Stomach (tissue), 9 donors: ENCODE measurements around the gene UXS1. TPM values are rescaled to one million over a fixed set of nuclear protein-coding genes. Genes with fewer than 3 reads are reported as not detected.

ENCODE experiments used
- DNase-seq, 2 donors: peaks; one replicate each; pipeline versions ENCODE4 v3.0.0 to v3.0.0-alpha.2; 2013 to 2019
- H3K27ac ChIP-seq, 5 donors: fragments of 200-600 bp in 4 of 5; sonication (generic) in 4 of 5; one replicate each; pipeline ENCODE4 v1.5.1; 2013 to 2019; ENCODE audit warnings: mild to moderate bottlenecking in 1 of 5, moderate library complexity in 1 of 5
- H3K27me3 ChIP-seq, 3 donors: fragments of 200-600 bp; sonication (generic); one replicate each; pipeline ENCODE4 v1.5.1; 2017 to 2019; ENCODE audit warnings: mixed run types in 1 of 3
- H3K36me3 ChIP-seq, 4 donors: fragments of 200-600 bp; sonication (generic); 1 replicate in 3 of 4; 2 replicates in 1 of 4; pipeline ENCODE4 v1.5.1; 2016 to 2019
- H3K4me1 ChIP-seq, 4 donors: fragments of 200-600 bp; sonication (generic); one replicate each; pipeline ENCODE4 v1.5.1; 2016 to 2019
- H3K4me3 ChIP-seq, 4 donors: fragments of 200-600 bp; sonication (generic) in 3 of 4; one replicate each; pipeline ENCODE4 v1.5.1; 2016 to 2019; ENCODE audit warnings: mild to moderate bottlenecking in 1 of 4
- H3K9me3 ChIP-seq, 4 donors: fragments of 200-600 bp; sonication (generic); one replicate each; pipeline ENCODE4 v1.5.1; 2016 to 2019
- CTCF ChIP-seq, 7 experiments: fragments of 450-650 bp in 4 of 7; fragments of 200-600 bp in 3 of 7; sonication (generic) in 3 of 7; IDR thresholded peaks; one replicate each; pipeline ENCODE4 v1.5.1; 2016 to 2019; ENCODE audit warnings: antibody characterized with exemption in 7 of 7, control low read depth in 2 of 7, mild to moderate bottlenecking in 1 of 7
- EP300 ChIP-seq: sonication (generic); formaldehyde crosslinking; IDR thresholded peaks from one replicate; pipeline ENCODE4 v1.6.1; 2017; ENCODE audit warnings: antibody characterized with exemption
- POLR2A ChIP-seq, 4 donors: fragments of 450-650 bp; IDR thresholded peaks; one replicate each; pipeline ENCODE4 v1.6.1; 2016; ENCODE audit warnings: antibody characterized with exemption in 4 of 4, control low read depth in 2 of 4, mild to moderate bottlenecking in 1 of 4, moderate library complexity in 1 of 4
- POLR2AphosphoS5 ChIP-seq, 3 donors: sonication (generic); formaldehyde crosslinking; IDR thresholded peaks; one replicate each; pipeline ENCODE4 v1.6.1; 2016; ENCODE audit warnings: antibody characterized with exemption in 3 of 3
- WGBS, 5 donors: extraction: QIAGEN DNeasy Blood & Tissue Kit in 3 of 5; methylation state at CpG; one replicate each; pipeline versions ENCODE4 v1.1.5 to v1.1.7; 2013 to 2018; 5-methylcytosine and 5-hydroxymethylcytosine counted together
- intact Hi-C: fragments of 100-400 bp; cut with DNase I; formaldehyde crosslinking; loops from one replicate; pipeline ENCODE4 v1.15.1; 2023; ENCODE audit warnings: low total_unique reads
- polyA plus RNA-seq, 3 donors: library from polyadenylated mRNA; stranded (reverse); fragments of 200-250 nt; gene quantifications; one replicate each; pipeline ENCODE4 v1.2.3, GENCODE V29; 2013
- total RNA-seq, 5 donors: library from RNA; depleted of rRNA; stranded (reverse); fragments of >200 nt; gene quantifications; one replicate each; pipeline versions ENCODE4 v1.1.0 to v1.2.3, GENCODE V29; 2014 to 2016
- donor health status: healthy with polysubstance abuse.
- donor health status: Bipolar disorder and iron deficiency.
- donor health status: healthy.

UXS1 gene
- total and polyA plus RNA-seq, 8 donors: 7.0 to 111 (median 16.8) TPM

- no peaks in the 10 kb centered on the region for H3K9me3 ChIP-seq
- H3K4me3 ChIP-seq: no peak overlapping the region
- 50 to 84% (median 78%) methylated on average over 5 of the region's 5 CpGs for WGBS, 5 donors
- intact Hi-C loops: loop anchor here (10.0 kb wide), 1 partner anchor 79 kb away; the partner anchor contains the start of gene UXS1
- TF ChIP-seq EP300: no peak
- TF ChIP-seq POLR2AphosphoS5 (IDR thresholded peaks at IDR 0.05): no peak
- no peak for TF ChIP-seq CTCF (IDR thresholded peaks at IDR 0.05)
- no peak for TF ChIP-seq POLR2A (IDR thresholded peaks at IDR 0.05)
- no peak overlapping the region for H3K27ac ChIP-seq
- no peak for DNase-seq
- peaks cover 13 to 58% (median 37%) of the 10 kb centered on the region in 4 donors for H3K36me3 ChIP-seq
- H3K4me1 ChIP-seq: peaks cover 13 to 32% (median 27%) of the 10 kb centered on the region in 4 donors
- no peaks in the 10 kb centered on the region for H3K27me3 ChIP-seq
These were observed 77.9 kb downstream of the UXS1 start for GRCh38 chr2:106116248-106116647.

DNA sequence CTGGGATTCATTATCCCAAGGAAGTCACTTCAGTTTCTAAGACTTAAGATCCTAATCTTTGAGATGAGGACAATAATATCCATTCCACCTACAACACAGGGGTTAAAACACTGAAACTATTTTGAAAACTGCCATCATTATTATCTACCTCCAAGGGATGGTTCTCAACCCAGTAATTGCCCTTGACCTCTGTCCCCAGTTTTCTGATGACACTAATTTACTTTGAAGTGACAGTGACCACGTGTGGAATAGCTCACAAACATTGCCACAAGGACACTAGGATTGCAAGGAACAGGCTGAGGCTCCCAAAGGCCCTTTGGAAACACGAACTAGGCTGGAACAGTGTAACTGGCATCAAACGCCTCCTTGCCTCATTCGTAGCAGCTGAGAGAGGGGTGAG, 78.4 kb downstream of the UXS1 start:
- intact Hi-C loops: loop anchor here (10.0 kb wide), 1 partner anchor 79 kb away; the partner anchor contains the start of gene UXS1
- Histone ChIP-seq H3K9me3 (no peaks in the 10 kb centered on the region), H3K27ac (no peak overlapping the region), H3K27me3 (no peaks in the 10 kb centered on the region), H3K4me1 (peaks cover 13 to 32% (median 27%) of the 10 kb centered on the region in 4 donors), H3K4me3 (no peak overlapping the region), H3K36me3 (peaks cover 19 to 58% (median 39%) of the 10 kb centered on the region in 4 donors)
- WGBS, 5 donors: 88 to 96% (median 91%) methylated on average over 4 of the region's 4 CpGs
- no peak for TF ChIP-seq POLR2AphosphoS5 (IDR thresholded peaks at IDR 0.05)
- TF ChIP-seq EP300: no peak
- TF ChIP-seq CTCF (IDR thresholded peaks at IDR 0.05): no peak
- TF ChIP-seq POLR2A (IDR thresholded peaks at IDR 0.05): no peak
- DNase-seq: no peak

DNA sequence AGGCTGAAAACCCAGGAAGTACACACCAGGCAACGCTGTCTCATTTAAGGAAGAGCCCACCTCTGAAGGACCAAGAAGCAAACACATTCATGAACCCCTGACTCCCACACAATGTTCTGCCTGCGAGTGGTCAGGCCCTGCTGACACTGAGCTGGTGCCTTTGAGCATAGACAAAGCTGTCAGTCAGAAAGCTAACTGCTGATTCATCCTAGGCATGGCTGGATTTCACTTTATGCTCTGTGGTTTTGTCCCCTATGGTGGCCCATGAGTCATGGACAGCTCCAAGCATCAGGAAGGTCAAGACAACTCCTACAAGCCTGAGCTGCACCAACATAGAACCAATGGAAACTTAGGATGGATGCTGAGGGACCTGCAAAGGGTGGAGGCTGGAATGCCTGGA, 78.9 kb downstream of the UXS1 start:
- Histone ChIP-seq H3K9me3 (no peaks in the 10 kb centered on the region), H3K4me3 (no peak overlapping the region), H3K27me3 (no peaks in the 10 kb centered on the region), H3K4me1 (peaks cover 13 to 32% (median 27%) of the 10 kb centered on the region in 4 donors), H3K27ac (peak overlapping the region in 3 of 5 donors; percentile 79 to 85 (median 84)), H3K36me3 (peaks cover 23 to 58% (median 39%) of the 10 kb centered on the region in 4 donors)
- TF ChIP-seq POLR2AphosphoS5 (IDR thresholded peaks at IDR 0.05) (peak in 1 of 3 donors; percentile 16), CTCF (IDR thresholded peaks at IDR 0.05) (no peak)
- intact Hi-C loops: loop anchor here (10.0 kb wide), 1 partner anchor 80 kb away; the partner anchor contains the start of gene UXS1
- DNase-seq: no peak
- 83 to 92% (median 88%) methylated on average over 2 of the region's 2 CpGs; no CpG with 5 or more reads in 1 of the 5 donors for WGBS, 5 donors

DNA sequence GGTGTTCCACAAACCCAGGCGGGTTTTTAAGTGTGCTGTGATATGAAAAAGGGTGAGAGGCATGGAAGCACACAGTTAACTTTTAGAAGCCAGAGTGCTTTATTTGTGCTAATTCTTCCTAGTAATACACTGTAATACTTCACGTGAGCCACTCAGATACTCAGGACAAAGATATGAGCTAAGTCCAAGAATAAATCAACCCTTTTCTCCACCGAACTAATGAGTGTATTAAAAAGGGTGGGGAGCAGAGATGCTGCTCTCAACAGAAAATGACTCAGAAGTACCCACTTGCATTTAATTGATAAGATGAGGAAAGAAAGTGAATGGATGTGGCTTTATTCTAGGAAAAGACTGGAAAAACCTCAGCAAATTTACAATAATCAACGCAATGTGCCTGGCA, 79.9 kb downstream of the UXS1 start:
- Histone ChIP-seq H3K27me3 (no peaks in the 10 kb centered on the region), H3K9me3 (no peaks in the 10 kb centered on the region), H3K4me3 (no peak overlapping the region), H3K4me1 (peaks cover 13 to 32% (median 27%) of the 10 kb centered on the region in 4 donors), H3K27ac (peak overlapping the region; percentile 79 to 85 (median 84)), H3K36me3 (peaks cover 26 to 54% (median 45%) of the 10 kb centered on the region in 4 donors)
- WGBS, 5 donors: 41 to 72% (median 54%) methylated on average over 4 of the region's 4 CpGs
- TF ChIP-seq POLR2AphosphoS5 (IDR thresholded peaks at IDR 0.05) (no peak), CTCF (IDR thresholded peaks at IDR 0.05) (no peak), POLR2A (IDR thresholded peaks at IDR 0.05) (no peak), EP300 (no peak)
- intact Hi-C loops: loop anchor here (10.0 kb wide), 1 partner anchor 81 kb away; the partner anchor contains the start of gene UXS1
- DNase-seq: no peak
